Measurements from ENCODE around the gene KCNF1. TPM values are rescaled to one million over a fixed set of nuclear protein-coding genes. Genes with fewer than 3 reads are reported as not detected.

The KCNF1 gene
- total RNA-seq, 1 experiment from 2014 or later = 1.2 TPM

DNA sequence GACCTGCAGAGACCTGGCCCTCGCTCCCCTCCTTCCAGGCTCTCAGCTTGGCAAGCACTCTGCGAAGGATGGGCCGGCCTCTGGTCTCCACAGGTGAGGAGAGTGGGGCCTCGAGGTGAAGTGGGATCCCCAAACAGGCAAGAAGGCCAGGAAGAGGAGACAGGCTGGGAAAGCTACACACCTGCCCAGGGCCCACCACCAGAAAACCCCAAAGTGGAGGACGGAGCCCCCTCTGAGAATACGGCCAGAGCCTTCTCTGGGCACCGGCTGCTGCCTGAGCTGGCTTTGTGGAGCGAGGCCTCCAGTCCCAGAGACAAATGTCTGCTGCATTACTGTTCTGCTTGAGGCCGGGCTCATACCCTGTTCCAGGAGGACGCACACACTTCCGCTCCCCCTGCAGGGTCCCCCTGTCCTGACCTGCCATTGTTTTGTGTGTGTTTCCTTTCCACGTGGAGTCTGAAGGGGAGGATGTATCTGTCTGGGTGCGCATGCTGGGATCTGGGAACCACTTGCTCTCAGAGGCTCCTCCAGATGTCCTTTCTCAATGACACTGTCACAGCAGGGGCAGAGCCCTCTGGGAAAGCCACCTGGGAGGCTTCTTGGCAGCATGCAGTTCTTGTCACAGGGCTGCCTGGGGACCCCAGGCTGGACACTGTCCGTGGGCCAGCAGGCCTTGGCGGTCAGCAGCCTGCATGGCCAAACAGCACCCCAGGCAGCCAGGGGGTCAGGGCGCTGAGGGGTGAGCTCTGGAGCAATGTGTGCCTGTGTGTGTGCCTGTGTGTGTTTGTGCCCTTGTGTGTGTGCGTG, 20.8 kb downstream of the KCNF1 start (continued):
- TF ChIP-seq, protein P1, sequence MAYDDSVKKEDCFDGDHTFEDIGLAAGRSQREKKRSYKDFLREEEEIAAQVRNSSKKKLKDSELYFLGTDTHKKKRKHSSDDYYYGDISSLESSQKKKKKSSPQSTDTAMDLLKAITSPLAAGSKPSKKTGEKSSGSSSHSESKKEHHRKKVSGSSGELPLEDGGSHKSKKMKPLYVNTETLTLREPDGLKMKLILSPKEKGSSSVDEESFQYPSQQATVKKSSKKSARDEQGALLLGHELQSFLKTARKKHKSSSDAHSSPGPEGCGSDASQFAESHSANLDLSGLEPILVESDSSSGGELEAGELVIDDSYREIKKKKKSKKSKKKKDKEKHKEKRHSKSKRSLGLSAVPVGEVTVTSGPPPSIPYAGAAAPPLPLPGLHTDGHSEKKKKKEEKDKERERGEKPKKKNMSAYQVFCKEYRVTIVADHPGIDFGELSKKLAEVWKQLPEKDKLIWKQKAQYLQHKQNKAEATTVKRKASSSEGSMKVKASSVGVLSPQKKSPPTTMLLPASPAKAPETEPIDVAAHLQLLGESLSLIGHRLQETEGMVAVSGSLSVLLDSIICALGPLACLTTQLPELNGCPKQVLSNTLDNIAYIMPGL (CRISPR knock-in tag; IDR thresholded peaks at IDR 0.05) = no peak
- no peak for TF ChIP-seq MLX (CRISPR knock-in tag; IDR thresholded peaks at IDR 0.05)
- TF ChIP-seq, protein P2, sequence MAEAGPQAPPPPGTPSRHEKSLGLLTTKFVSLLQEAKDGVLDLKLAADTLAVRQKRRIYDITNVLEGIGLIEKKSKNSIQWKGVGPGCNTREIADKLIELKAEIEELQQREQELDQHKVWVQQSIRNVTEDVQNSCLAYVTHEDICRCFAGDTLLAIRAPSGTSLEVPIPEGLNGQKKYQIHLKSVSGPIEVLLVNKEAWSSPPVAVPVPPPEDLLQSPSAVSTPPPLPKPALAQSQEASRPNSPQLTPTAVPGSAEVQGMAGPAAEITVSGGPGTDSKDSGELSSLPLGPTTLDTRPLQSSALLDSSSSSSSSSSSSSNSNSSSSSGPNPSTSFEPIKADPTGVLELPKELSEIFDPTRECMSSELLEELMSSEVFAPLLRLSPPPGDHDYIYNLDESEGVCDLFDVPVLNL (CRISPR knock-in tag; IDR thresholded peaks at IDR 0.05; ENCODE audit: borderline replicate concordance, low read depth) = no peak
- TF ChIP-seq, protein P3, sequence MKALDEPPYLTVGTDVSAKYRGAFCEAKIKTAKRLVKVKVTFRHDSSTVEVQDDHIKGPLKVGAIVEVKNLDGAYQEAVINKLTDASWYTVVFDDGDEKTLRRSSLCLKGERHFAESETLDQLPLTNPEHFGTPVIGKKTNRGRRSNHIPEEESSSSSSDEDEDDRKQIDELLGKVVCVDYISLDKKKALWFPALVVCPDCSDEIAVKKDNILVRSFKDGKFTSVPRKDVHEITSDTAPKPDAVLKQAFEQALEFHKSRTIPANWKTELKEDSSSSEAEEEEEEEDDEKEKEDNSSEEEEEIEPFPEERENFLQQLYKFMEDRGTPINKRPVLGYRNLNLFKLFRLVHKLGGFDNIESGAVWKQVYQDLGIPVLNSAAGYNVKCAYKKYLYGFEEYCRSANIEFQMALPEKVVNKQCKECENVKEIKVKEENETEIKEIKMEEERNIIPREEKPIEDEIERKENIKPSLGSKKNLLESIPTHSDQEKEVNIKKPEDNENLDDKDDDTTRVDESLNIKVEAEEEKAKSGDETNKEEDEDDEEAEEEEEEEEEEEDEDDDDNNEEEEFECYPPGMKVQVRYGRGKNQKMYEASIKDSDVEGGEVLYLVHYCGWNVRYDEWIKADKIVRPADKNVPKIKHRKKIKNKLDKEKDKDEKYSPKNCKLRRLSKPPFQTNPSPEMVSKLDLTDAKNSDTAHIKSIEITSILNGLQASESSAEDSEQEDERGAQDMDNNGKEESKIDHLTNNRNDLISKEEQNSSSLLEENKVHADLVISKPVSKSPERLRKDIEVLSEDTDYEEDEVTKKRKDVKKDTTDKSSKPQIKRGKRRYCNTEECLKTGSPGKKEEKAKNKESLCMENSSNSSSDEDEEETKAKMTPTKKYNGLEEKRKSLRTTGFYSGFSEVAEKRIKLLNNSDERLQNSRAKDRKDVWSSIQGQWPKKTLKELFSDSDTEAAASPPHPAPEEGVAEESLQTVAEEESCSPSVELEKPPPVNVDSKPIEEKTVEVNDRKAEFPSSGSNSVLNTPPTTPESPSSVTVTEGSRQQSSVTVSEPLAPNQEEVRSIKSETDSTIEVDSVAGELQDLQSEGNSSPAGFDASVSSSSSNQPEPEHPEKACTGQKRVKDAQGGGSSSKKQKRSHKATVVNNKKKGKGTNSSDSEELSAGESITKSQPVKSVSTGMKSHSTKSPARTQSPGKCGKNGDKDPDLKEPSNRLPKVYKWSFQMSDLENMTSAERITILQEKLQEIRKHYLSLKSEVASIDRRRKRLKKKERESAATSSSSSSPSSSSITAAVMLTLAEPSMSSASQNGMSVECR (CRISPR knock-in tag; IDR thresholded peaks at IDR 0.05; ENCODE audit: borderline replicate concordance) = no peak
- TF ChIP-seq, protein P4, sequence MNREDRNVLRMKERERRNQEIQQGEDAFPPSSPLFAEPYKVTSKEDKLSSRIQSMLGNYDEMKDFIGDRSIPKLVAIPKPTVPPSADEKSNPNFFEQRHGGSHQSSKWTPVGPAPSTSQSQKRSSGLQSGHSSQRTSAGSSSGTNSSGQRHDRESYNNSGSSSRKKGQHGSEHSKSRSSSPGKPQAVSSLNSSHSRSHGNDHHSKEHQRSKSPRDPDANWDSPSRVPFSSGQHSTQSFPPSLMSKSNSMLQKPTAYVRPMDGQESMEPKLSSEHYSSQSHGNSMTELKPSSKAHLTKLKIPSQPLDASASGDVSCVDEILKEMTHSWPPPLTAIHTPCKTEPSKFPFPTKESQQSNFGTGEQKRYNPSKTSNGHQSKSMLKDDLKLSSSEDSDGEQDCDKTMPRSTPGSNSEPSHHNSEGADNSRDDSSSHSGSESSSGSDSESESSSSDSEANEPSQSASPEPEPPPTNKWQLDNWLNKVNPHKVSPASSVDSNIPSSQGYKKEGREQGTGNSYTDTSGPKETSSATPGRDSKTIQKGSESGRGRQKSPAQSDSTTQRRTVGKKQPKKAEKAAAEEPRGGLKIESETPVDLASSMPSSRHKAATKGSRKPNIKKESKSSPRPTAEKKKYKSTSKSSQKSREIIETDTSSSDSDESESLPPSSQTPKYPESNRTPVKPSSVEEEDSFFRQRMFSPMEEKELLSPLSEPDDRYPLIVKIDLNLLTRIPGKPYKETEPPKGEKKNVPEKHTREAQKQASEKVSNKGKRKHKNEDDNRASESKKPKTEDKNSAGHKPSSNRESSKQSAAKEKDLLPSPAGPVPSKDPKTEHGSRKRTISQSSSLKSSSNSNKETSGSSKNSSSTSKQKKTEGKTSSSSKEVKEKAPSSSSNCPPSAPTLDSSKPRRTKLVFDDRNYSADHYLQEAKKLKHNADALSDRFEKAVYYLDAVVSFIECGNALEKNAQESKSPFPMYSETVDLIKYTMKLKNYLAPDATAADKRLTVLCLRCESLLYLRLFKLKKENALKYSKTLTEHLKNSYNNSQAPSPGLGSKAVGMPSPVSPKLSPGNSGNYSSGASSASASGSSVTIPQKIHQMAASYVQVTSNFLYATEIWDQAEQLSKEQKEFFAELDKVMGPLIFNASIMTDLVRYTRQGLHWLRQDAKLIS (CRISPR knock-in tag; IDR thresholded peaks at IDR 0.05; ENCODE audit: borderline replicate concordance) = no peak
- TF ChIP-seq, protein P5, sequence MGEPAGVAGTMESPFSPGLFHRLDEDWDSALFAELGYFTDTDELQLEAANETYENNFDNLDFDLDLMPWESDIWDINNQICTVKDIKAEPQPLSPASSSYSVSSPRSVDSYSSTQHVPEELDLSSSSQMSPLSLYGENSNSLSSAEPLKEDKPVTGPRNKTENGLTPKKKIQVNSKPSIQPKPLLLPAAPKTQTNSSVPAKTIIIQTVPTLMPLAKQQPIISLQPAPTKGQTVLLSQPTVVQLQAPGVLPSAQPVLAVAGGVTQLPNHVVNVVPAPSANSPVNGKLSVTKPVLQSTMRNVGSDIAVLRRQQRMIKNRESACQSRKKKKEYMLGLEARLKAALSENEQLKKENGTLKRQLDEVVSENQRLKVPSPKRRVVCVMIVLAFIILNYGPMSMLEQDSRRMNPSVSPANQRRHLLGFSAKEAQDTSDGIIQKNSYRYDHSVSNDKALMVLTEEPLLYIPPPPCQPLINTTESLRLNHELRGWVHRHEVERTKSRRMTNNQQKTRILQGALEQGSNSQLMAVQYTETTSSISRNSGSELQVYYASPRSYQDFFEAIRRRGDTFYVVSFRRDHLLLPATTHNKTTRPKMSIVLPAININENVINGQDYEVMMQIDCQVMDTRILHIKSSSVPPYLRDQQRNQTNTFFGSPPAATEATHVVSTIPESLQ (CRISPR knock-in tag; IDR thresholded peaks at IDR 0.05) = no peak
- TF ChIP-seq STAT6 (CRISPR knock-in tag; conservative IDR thresholded peaks at IDR 0.05; ENCODE audit: low read depth) = no peak
